Mucosa of rectum (tissue), 2 donors: ENCODE results near the gene SLC23A1.
"Not testable (repeated sequence)": the region's sequence is repeated elsewhere in the genome, so short reads cannot be mapped to it uniquely, and the experiment has no call there.

ENCODE experiments used
- H3K27ac ChIP-seq, 2 donors: one replicate each; pipeline ENCODE4 v1.7.0; 2013; ENCODE audit warnings: inconsistent platforms in 2 of 2, low read depth in 2 of 2, low read length in 2 of 2
- H3K27me3 ChIP-seq, 2 donors: one replicate each; pipeline ENCODE4 v1.7.0; 2013; ENCODE audit warnings: low read length in 2 of 2; ENCODE audit not compliant: control insufficient read depth in 2 of 2, insufficient read depth in 2 of 2
- H3K36me3 ChIP-seq, 2 donors: one replicate each; pipeline ENCODE4 v1.7.0; 2013; ENCODE audit warnings: low read length in 2 of 2; ENCODE audit not compliant: control insufficient read depth in 2 of 2, insufficient read depth in 2 of 2
- H3K4me1 ChIP-seq, 2 donors: one replicate each; pipeline ENCODE4 v1.7.0; 2013; ENCODE audit warnings: low read length in 2 of 2, mild to moderate bottlenecking in 1 of 2; ENCODE audit not compliant: control insufficient read depth in 2 of 2, insufficient read depth in 2 of 2
- H3K4me3 ChIP-seq, 2 donors: one replicate each; pipeline ENCODE4 v1.7.0; 2013; ENCODE audit warnings: low read length in 2 of 2
- H3K9ac ChIP-seq, 2 donors: one replicate each; pipeline ENCODE4 v1.7.0; 2013; ENCODE audit warnings: low read length in 2 of 2, low read depth in 1 of 2, mild to moderate bottlenecking in 1 of 2
- H3K9me3 ChIP-seq, 2 donors: one replicate each; pipeline ENCODE4 v1.7.0; 2013; ENCODE audit warnings: low read length in 2 of 2; ENCODE audit not compliant: control insufficient read depth in 2 of 2
- donor health status: healthy.
- donor health status: Normal muscosa, but diverticular disease.

The SLC23A1 gene

DNA sequence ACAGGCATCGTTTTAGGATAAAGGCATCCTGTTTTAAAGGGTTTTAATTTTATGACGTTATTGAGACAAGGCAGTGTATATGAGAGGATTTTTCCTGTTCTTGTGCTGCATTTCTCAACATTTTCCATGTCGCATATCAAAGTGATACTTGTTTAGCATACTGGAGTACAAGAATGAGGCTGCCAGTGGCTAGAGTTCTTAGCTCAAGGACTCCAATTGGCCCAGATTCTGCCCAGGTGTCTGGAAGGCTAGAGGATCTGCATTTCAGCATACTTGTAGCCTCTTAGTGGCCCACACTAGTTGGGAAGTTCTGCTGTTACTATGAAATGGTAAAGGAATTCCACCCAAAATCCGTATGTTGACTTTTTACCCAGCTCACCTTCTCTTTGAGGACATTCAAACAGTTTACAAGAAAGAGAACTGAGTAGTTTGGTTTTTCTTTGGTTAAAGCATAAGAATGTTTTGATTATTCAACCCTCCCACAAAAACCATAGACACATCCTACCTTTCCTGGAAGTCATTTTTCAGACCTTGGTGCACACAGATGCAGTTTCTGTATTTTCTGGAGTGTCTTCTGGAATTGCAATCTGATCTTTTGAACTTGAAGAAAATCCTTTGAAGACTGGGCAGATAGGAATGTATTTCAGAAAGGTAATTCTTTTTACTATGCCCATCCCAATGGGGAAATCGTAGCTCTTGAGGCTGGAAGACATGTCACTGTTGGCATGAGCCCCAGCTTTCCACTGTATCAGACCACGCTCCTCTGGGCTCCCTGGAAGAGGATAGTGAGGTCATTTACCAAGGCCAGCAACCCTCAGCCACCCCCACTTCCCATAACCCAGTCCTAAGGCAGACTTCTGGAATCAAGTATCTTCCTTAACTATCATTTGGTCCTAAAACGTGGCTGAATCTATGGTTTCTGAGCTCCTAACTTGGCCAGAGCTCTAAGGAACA lies 11.3 kb downstream of the SLC23A1 start:
- no peaks in the 10 kb centered on the region for H3K27me3 ChIP-seq
- H3K9me3 ChIP-seq: no peaks in the 10 kb centered on the region
- peaks cover 9 to 14% of the 10 kb centered on the region in 2 donors for H3K4me1 ChIP-seq
- no peak overlapping the region for H3K4me3 ChIP-seq
- H3K27ac ChIP-seq: no peak overlapping the region
- H3K9ac ChIP-seq: no peak overlapping the region
- H3K36me3 ChIP-seq: peaks cover 17 to 23% of the 10 kb centered on the region in 2 donors

- Histone ChIP-seq H3K9ac (no peak overlapping the region), H3K4me1 (peaks cover 1 to 9% of the 10 kb centered on the region in 2 donors), H3K27me3 (no peaks in the 10 kb centered on the region), H3K9me3 (no peaks in the 10 kb centered on the region), H3K36me3 (peaks cover 32 to 38% of the 10 kb centered on the region in 2 donors), H3K27ac (no peak overlapping the region), H3K4me3 (no peak overlapping the region)
Observed at GRCh38 chr5:139369181-139369580, 13.9 kb downstream of the SLC23A1 start.

DNA sequence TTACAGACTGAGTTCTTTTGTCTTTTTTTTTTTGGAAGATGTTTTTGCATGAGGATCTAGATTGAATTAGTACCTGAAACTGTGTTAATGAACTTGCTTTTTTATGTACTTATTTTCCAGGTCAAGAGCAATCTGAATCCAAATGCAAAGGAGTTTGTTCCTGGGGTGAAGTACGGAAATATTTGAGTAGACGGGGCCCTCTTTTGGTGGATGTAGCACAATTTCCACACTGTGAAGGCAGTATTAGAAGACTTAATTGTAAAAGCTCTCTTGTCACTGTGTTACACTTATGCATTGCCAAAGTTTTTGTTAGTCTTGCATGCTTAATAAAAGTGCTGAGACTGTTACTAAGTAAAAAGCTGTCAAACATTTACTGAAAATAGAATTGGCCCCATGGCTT lies 14.5 kb downstream of the SLC23A1 start:
- no peak overlapping the region for H3K4me3 ChIP-seq
- peaks cover 37 to 43% of the 10 kb centered on the region in 2 donors for H3K36me3 ChIP-seq
- H3K4me1 ChIP-seq: peaks cover 0 to 5% of the 10 kb centered on the region in 2 donors
- H3K27ac ChIP-seq: no peak overlapping the region
- H3K9me3 ChIP-seq: no peaks in the 10 kb centered on the region
- no peaks in the 10 kb centered on the region for H3K27me3 ChIP-seq
- no peak overlapping the region for H3K9ac ChIP-seq

- Histone ChIP-seq H3K9ac (no peak overlapping the region), H3K27ac (no peak overlapping the region), H3K4me1 (no peaks in the 10 kb centered on the region), H3K27me3 (no peaks in the 10 kb centered on the region), H3K36me3 (peaks cover 31 to 32% of the 10 kb centered on the region in 2 donors), H3K9me3 (no peaks in the 10 kb centered on the region), H3K4me3 (no peak overlapping the region)
Observed at GRCh38 chr5:139364466-139364865, 18.6 kb downstream of the SLC23A1 start.

GRCh38 chr5:139363937-139364336 lies 19.2 kb downstream of the SLC23A1 start:
- no peaks in the 10 kb centered on the region for H3K27me3 ChIP-seq
- H3K9ac ChIP-seq: no peak overlapping the region
- H3K9me3 ChIP-seq: no peaks in the 10 kb centered on the region
- H3K27ac ChIP-seq: no peak overlapping the region
- peaks cover 28 to 32% of the 10 kb centered on the region in 2 donors for H3K36me3 ChIP-seq
- H3K4me1 ChIP-seq: no peaks in the 10 kb centered on the region
- no peak overlapping the region for H3K4me3 ChIP-seq

DNA sequence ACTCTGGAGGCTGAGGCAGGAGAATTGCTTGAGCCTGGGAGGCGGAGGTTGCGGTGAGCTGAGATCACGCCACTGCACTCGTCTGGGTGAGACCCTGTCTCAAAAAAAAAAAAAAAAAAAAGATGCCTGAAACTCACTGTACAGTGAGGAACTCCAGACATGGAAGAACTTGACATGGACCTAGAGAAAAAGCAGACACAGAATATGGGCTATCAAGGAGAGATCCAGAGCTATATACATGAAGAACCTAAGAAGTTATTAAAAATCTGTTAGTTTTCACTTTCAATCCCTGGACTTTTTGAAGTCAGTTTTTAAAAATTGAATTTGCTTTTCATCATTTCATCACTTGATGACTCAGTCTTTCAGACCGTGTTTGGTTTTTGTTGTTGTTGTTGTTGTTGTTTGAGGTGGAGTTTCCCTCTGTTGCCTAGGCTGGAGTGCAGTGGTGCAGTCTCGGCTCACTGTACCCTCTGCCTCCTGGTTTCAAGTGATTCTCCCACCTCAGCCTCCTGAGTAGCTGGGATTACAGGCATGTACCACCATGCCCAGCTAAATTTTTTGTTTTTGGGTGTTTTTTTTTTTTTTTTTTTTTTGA lies 21.2 kb downstream of the SLC23A1 start:
- Histone ChIP-seq H3K4me3 (no peak overlapping the region), H3K9me3 (no peaks in the 10 kb centered on the region), H3K4me1 (no peaks in the 10 kb centered on the region), H3K9ac (no peak overlapping the region), H3K27me3 (no peaks in the 10 kb centered on the region), H3K36me3 (peaks cover 25 to 31% of the 10 kb centered on the region in 2 donors), H3K27ac (no peak overlapping the region)

DNA sequence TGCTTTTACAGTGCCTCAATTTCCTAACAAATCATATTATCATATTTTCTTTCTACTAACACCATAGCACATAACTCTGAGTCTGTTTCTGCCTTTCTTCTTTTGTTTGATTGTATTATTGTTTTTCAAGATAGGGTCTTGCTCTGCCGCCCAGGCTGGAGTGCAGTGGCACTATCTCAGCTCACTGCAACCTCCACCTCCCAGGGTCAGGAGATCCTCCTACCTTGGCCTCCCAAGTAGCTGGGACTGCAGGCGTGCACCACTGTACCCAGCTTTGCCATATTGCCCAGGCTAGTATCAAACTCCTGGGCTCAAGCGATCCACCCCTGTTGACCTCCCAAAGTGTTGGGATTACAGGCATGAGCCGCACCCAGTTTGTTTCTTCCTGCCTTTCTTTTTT lies 22.7 kb downstream of the SLC23A1 start:
- H3K27me3 ChIP-seq: no peaks in the 10 kb centered on the region
- H3K4me1 ChIP-seq: no peaks in the 10 kb centered on the region
- no peaks in the 10 kb centered on the region for H3K9me3 ChIP-seq
- H3K9ac ChIP-seq: no peak overlapping the region
- no peak overlapping the region for H3K27ac ChIP-seq
- no peak overlapping the region for H3K4me3 ChIP-seq
- H3K36me3 ChIP-seq: peaks cover 11 to 21% of the 10 kb centered on the region in 2 donors

DNA sequence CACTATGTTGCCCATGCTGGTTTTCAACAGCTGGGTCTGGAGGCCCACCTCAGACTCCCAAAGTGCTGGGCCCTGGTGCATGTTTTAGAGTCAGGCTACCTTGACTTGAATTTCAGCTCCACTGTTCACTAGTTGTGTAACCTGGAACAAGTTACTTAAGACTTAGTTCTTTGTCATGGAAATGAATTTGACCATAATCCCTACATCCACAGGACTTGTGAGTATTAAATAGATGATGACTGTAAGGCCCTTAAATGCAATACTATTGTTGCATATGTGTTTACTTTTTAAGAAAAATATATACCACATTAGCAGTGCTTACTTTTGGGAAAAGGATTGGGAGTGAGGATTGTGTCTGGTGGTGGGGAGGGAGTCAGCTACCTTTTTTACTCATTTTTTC lies 25.0 kb downstream of the SLC23A1 start:
- Histone ChIP-seq H3K4me1 (no peaks in the 10 kb centered on the region), H3K27me3 (no peaks in the 10 kb centered on the region), H3K4me3 (no peak overlapping the region), H3K9ac (no peak overlapping the region), H3K9me3 (no peaks in the 10 kb centered on the region), H3K27ac (no peak overlapping the region), H3K36me3 (peaks cover 0 to 10% of the 10 kb centered on the region in 2 donors)

DNA sequence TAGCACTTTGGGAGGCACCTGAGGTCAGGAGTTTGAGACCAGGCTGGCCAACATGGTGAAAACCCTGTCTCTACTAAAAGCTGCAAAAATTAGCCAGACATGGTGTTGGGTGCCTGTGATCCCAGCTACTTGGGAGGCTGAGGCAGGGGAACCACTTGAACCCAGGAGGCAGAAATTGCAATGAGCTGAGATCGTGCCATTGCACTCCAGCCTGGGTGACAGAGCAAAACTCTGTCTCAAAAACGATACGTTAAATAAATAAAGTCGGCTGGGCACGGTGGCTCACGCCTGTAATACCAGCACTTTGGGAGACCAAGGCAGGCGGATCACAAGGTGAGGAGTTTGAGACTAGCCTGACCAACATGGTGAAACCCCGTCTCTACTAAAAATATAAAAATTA lies 27.2 kb downstream of the SLC23A1 start:
- not testable (repeated sequence) for H3K4me3 ChIP-seq, H3K4me1 ChIP-seq, H3K27ac ChIP-seq, H3K9ac ChIP-seq, H3K27me3 ChIP-seq, H3K9me3 ChIP-seq, H3K36me3 ChIP-seq

GRCh38 chr5:139354186-139354585 lies 28.9 kb downstream of the SLC23A1 start:
- H3K4me1 ChIP-seq: no peaks in the 10 kb centered on the region

More at GRCh38 chr5:139354186-139354585, 28.9 kb downstream of the SLC23A1 start:
- H3K36me3 ChIP-seq: peaks cover 0 to 10% of the 10 kb centered on the region in 2 donors
- no peak overlapping the region for H3K4me3 ChIP-seq
- H3K27me3 ChIP-seq: no peaks in the 10 kb centered on the region
- H3K9ac ChIP-seq: no peak overlapping the region
- H3K9me3 ChIP-seq: no peaks in the 10 kb centered on the region
- no peak overlapping the region for H3K27ac ChIP-seq
